DOHH2 (cell line): ENCODE data around the gene SCAMP4.
"Not testable (repeated sequence)": the region's sequence is repeated elsewhere in the genome, so short reads cannot be mapped to it uniquely, and the experiment has no call there.

Experiments used
- EZH2phosphoT487 ChIP-seq: fragments of 200-600 bp; sonication (generic); IDR thresholded peaks from 2 replicates; pipeline ENCODE4 v1.6.1; 2017; ENCODE audit warnings: borderline replicate concordance, mild to moderate bottlenecking, antibody characterized with exemption, low read length, moderate library complexity, mixed read lengths
- TF ChIP-seq, protein P1 (sequence below): fragments of 200-600 bp; sonication (generic); IDR thresholded peaks from one replicate; pipeline ENCODE4 v1.5.1; 2014; ENCODE audit warnings: antibody characterized with exemption, mild to moderate bottlenecking, low read depth, low read length; ENCODE audit not compliant: poor library complexity, severe bottlenecking

DNA sequence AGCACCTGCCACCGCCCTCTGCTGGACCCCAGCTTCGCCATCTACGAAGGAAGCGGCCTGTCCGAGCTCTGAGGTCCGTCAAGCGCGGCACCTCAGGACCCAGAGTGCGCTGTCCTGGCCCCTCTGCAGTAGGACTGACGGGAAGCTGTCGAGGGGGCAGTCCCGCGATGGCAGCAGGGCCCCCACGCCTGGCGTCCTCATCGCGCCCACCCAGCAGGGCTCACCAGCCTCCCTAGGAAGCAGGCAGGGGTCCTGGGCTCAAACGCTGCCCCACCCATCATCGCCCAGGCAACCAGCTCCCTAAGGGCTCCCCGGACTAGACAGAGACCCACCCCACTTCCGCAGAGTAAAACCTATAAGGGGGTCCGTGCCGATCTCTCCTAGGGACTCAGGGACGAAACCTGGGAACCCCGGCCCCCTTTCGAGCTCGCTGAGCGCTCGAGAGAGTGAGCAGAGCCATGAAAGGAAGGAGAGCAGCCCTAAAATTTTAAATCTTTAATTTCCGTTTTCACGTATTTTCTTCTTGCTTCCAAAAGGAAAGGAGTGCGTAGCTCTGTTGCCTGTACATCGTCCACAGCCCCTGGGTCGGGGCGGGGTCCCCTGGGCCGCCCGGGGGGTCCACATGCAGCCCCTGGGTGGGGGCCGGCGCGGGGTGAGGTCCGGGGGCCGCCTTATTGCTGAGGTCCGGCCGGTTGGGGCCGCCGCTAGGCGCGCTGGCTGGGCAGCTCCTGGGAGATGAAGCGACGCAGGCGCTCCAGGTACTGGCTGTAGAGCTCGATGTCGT is 28.5 kb upstream of the SCAMP4 start:
- TF ChIP-seq, protein P1, sequence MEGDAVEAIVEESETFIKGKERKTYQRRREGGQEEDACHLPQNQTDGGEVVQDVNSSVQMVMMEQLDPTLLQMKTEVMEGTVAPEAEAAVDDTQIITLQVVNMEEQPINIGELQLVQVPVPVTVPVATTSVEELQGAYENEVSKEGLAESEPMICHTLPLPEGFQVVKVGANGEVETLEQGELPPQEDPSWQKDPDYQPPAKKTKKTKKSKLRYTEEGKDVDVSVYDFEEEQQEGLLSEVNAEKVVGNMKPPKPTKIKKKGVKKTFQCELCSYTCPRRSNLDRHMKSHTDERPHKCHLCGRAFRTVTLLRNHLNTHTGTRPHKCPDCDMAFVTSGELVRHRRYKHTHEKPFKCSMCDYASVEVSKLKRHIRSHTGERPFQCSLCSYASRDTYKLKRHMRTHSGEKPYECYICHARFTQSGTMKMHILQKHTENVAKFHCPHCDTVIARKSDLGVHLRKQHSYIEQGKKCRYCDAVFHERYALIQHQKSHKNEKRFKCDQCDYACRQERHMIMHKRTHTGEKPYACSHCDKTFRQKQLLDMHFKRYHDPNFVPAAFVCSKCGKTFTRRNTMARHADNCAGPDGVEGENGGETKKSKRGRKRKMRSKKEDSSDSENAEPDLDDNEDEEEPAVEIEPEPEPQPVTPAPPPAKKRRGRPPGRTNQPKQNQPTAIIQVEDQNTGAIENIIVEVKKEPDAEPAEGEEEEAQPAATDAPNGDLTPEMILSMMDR: peak; percentile 56
- not testable (repeated sequence) for TF ChIP-seq EZH2phosphoT487
